SJCRH30 (cell line): ENCODE data around the gene ZNF407. TPM values are rescaled to one million over a fixed set of nuclear protein-coding genes. Genes with fewer than 3 reads are reported as not detected.
"Not testable (repeated sequence)": the region's sequence is repeated elsewhere in the genome, so short reads cannot be mapped to it uniquely, and the experiment has no call there.

ENCODE experiments used
- DNase-seq, 2 experiments: peaks; one replicate each; pipeline ENCODE4 v3.0.0-alpha.2; 2015 to 2020
- H3K27ac ChIP-seq: fragments of 250-450 bp; sonication (Bioruptor Pico); 2 replicates; pipeline ENCODE4 v1.5.1; 2020; ENCODE audit warnings: mild to moderate bottlenecking, moderate library complexity
- H3K27me3 ChIP-seq: fragments of 250-450 bp; sonication (Bioruptor Pico); 2 replicates; pipeline ENCODE4 v1.5.1; 2020; ENCODE audit warnings: mild to moderate bottlenecking, moderate library complexity
- H3K36me3 ChIP-seq: fragments of 250-450 bp; sonication (Bioruptor Pico); 2 replicates; pipeline ENCODE4 v1.5.1; 2020; ENCODE audit warnings: mild to moderate bottlenecking, moderate library complexity
- H3K4me1 ChIP-seq: fragments of 250-450 bp; sonication (Bioruptor Pico); 2 replicates; pipeline ENCODE4 v1.5.1; 2020; ENCODE audit warnings: mild to moderate bottlenecking, moderate library complexity
- H3K4me3 ChIP-seq: fragments of 250-450 bp; sonication (Bioruptor Pico); 2 replicates; pipeline ENCODE4 v1.5.1; 2020; ENCODE audit warnings: mild to moderate bottlenecking, moderate library complexity
- H3K9me3 ChIP-seq: fragments of 250-450 bp; sonication (Bioruptor Pico); replicated peaks from 2 replicates; pipeline ENCODE4 v1.5.1; 2020; ENCODE audit warnings: mild to moderate bottlenecking, moderate library complexity
- total RNA-seq: library from RNA; depleted of rRNA; stranded (reverse); fragments of >200 nt; shearing (Covaris generic); gene quantifications from 2 replicates; pipeline ENCODE4 v1.2.3, GENCODE V29; 2014

The ZNF407 gene
- total RNA-seq, 1 experiment from 2014 or later: 9.5 TPM

GRCh38 chr18:74961596-74961995 lies 363.9 kb downstream of the ZNF407 start:
- Histone ChIP-seq H3K27me3 (no peaks in the 10 kb centered on the region), H3K9me3 (no peaks in the 10 kb centered on the region), H3K4me1 (no peaks in the 10 kb centered on the region), H3K36me3 (no peaks in the 10 kb centered on the region), H3K27ac (no peak overlapping the region), H3K4me3 (no peak overlapping the region)
- no peak for DNase-seq

GRCh38 chr18:74963820-74964446 lies 366.3 kb downstream of the ZNF407 start:
- Histone ChIP-seq H3K4me1 (no peaks in the 10 kb centered on the region), H3K9me3 (no peaks in the 10 kb centered on the region), H3K27me3 (no peaks in the 10 kb centered on the region), H3K36me3 (no peaks in the 10 kb centered on the region), H3K27ac (no peak overlapping the region), H3K4me3 (no peak overlapping the region)
- DNase-seq: peak; percentile 28 to 66

- DNase-seq: no peak
- H3K27me3 ChIP-seq: no peaks in the 10 kb centered on the region
- H3K27ac ChIP-seq: no peak overlapping the region
- no peaks in the 10 kb centered on the region for H3K36me3 ChIP-seq
- no peak overlapping the region for H3K4me3 ChIP-seq
- H3K4me1 ChIP-seq: no peaks in the 10 kb centered on the region
- H3K9me3 ChIP-seq: no peaks in the 10 kb centered on the region
Observed at GRCh38 chr18:74965682-74966081, 368.0 kb downstream of the ZNF407 start.

- Histone ChIP-seq H3K4me3 (no peak overlapping the region), H3K36me3 (no peaks in the 10 kb centered on the region), H3K4me1 (no peaks in the 10 kb centered on the region), H3K27ac (no peak overlapping the region), H3K27me3 (no peaks in the 10 kb centered on the region), H3K9me3 (no peaks in the 10 kb centered on the region)
- no peak for DNase-seq
Observed at GRCh38 chr18:74967438-74967837, 369.8 kb downstream of the ZNF407 start.

GRCh38 chr18:74967979-74968378 lies 370.3 kb downstream of the ZNF407 start:
- no peaks in the 10 kb centered on the region for H3K27me3 ChIP-seq
- H3K4me1 ChIP-seq: no peaks in the 10 kb centered on the region
- no peak for DNase-seq
- H3K27ac ChIP-seq: no peak overlapping the region
- H3K4me3 ChIP-seq: no peak overlapping the region
- no peaks in the 10 kb centered on the region for H3K36me3 ChIP-seq
- no peaks in the 10 kb centered on the region for H3K9me3 ChIP-seq

GRCh38 chr18:74971358-74971757 lies 373.7 kb downstream of the ZNF407 start:
- H3K36me3 ChIP-seq, H3K27me3 ChIP-seq, H3K4me1 ChIP-seq, DNase-seq, H3K27ac ChIP-seq, H3K4me3 ChIP-seq, H3K9me3 ChIP-seq: not testable (repeated sequence)

GRCh38 chr18:74971776-74972175 lies 374.1 kb downstream of the ZNF407 start:
- not testable (repeated sequence) for H3K4me1 ChIP-seq, H3K27ac ChIP-seq, H3K36me3 ChIP-seq, H3K4me3 ChIP-seq, H3K9me3 ChIP-seq, H3K27me3 ChIP-seq, DNase-seq

GRCh38 chr18:74972354-74972753 lies 374.7 kb downstream of the ZNF407 start:
- H3K4me3 ChIP-seq: no peak overlapping the region
- no peaks in the 10 kb centered on the region for H3K36me3 ChIP-seq
- no peaks in the 10 kb centered on the region for H3K9me3 ChIP-seq
- H3K4me1 ChIP-seq: no peaks in the 10 kb centered on the region
- H3K27ac ChIP-seq: no peak overlapping the region
- DNase-seq: no peak
- no peaks in the 10 kb centered on the region for H3K27me3 ChIP-seq

- DNase-seq: no peak
- H3K9me3 ChIP-seq: no peaks in the 10 kb centered on the region
- H3K27me3 ChIP-seq: no peaks in the 10 kb centered on the region
- no peaks in the 10 kb centered on the region for H3K4me1 ChIP-seq
- H3K4me3 ChIP-seq: no peak overlapping the region
- no peaks in the 10 kb centered on the region for H3K36me3 ChIP-seq
- no peak overlapping the region for H3K27ac ChIP-seq
Observed at GRCh38 chr18:74975001-74975400, 377.3 kb downstream of the ZNF407 start.

GRCh38 chr18:74976331-74976909 lies 378.8 kb downstream of the ZNF407 start:
- Histone ChIP-seq H3K36me3 (no peaks in the 10 kb centered on the region), H3K27ac (no peak overlapping the region), H3K4me1 (no peaks in the 10 kb centered on the region), H3K27me3 (no peaks in the 10 kb centered on the region), H3K4me3 (no peak overlapping the region), H3K9me3 (no peaks in the 10 kb centered on the region)
- DNase-seq: no peak

- no peak for DNase-seq
- Histone ChIP-seq H3K36me3 (no peaks in the 10 kb centered on the region), H3K27ac (no peak overlapping the region)
Observed at GRCh38 chr18:74977041-74977440, 379.4 kb downstream of the ZNF407 start.

GRCh38 chr18:74980669-74981068 lies 383.0 kb downstream of the ZNF407 start:
- no peaks in the 10 kb centered on the region for H3K9me3 ChIP-seq
- no peak overlapping the region for H3K4me3 ChIP-seq
- no peaks in the 10 kb centered on the region for H3K36me3 ChIP-seq
- no peak overlapping the region for H3K27ac ChIP-seq
- H3K27me3 ChIP-seq: no peaks in the 10 kb centered on the region
- H3K4me1 ChIP-seq: no peaks in the 10 kb centered on the region
- no peak for DNase-seq

More at GRCh38 chr18:74977041-74977440, 379.4 kb downstream of the ZNF407 start:
- Histone ChIP-seq H3K27me3 (no peaks in the 10 kb centered on the region), H3K4me3 (no peak overlapping the region), H3K4me1 (no peaks in the 10 kb centered on the region), H3K9me3 (no peaks in the 10 kb centered on the region)

- no peaks in the 10 kb centered on the region for H3K36me3 ChIP-seq
- no peaks in the 10 kb centered on the region for H3K4me1 ChIP-seq
- no peak for DNase-seq
- H3K9me3 ChIP-seq: no peaks in the 10 kb centered on the region
- H3K27me3 ChIP-seq: no peaks in the 10 kb centered on the region
- H3K27ac ChIP-seq: no peak overlapping the region
- H3K4me3 ChIP-seq: no peak overlapping the region
Observed at GRCh38 chr18:74981476-74981875, 383.8 kb downstream of the ZNF407 start.

- no peaks in the 10 kb centered on the region for H3K27me3 ChIP-seq
- H3K4me1 ChIP-seq: no peaks in the 10 kb centered on the region
Observed at GRCh38 chr18:74982946-74983635, 385.4 kb downstream of the ZNF407 start.

GRCh38 chr18:74989134-74989533 lies 391.5 kb downstream of the ZNF407 start:
- H3K4me3 ChIP-seq: no peak overlapping the region
- H3K36me3 ChIP-seq: no peaks in the 10 kb centered on the region
- no peaks in the 10 kb centered on the region for H3K27me3 ChIP-seq
- DNase-seq: no peak
- H3K9me3 ChIP-seq: no peaks in the 10 kb centered on the region
- no peaks in the 10 kb centered on the region for H3K4me1 ChIP-seq
- H3K27ac ChIP-seq: no peak overlapping the region

More at GRCh38 chr18:74982946-74983635, 385.4 kb downstream of the ZNF407 start:
- no peak for DNase-seq
- Histone ChIP-seq H3K36me3 (no peaks in the 10 kb centered on the region), H3K4me3 (no peak overlapping the region), H3K9me3 (no peaks in the 10 kb centered on the region), H3K27ac (no peak overlapping the region)
